Pulmonary artery endothelial cell (primary cell): Measurements from ENCODE around the gene ATP2A1. TPM values are rescaled to one million over a fixed set of nuclear protein-coding genes. Genes with fewer than 3 reads are reported as not detected.

Experiments
- DNase-seq: peaks from one replicate; pipeline ENCODE4 v3.0.0-alpha.2; 2011; ENCODE audit warnings: low read depth, low spot score
- total RNA-seq: library from RNA; depleted of rRNA; stranded (reverse); fragments of >200 nt; gene quantifications from 2 replicates; pipeline ENCODE4 v1.2.3, GENCODE V29; 2014

ATP2A1 gene
- 0.20 and 0.28 TPM in 2 replicates for total RNA-seq

DNA sequence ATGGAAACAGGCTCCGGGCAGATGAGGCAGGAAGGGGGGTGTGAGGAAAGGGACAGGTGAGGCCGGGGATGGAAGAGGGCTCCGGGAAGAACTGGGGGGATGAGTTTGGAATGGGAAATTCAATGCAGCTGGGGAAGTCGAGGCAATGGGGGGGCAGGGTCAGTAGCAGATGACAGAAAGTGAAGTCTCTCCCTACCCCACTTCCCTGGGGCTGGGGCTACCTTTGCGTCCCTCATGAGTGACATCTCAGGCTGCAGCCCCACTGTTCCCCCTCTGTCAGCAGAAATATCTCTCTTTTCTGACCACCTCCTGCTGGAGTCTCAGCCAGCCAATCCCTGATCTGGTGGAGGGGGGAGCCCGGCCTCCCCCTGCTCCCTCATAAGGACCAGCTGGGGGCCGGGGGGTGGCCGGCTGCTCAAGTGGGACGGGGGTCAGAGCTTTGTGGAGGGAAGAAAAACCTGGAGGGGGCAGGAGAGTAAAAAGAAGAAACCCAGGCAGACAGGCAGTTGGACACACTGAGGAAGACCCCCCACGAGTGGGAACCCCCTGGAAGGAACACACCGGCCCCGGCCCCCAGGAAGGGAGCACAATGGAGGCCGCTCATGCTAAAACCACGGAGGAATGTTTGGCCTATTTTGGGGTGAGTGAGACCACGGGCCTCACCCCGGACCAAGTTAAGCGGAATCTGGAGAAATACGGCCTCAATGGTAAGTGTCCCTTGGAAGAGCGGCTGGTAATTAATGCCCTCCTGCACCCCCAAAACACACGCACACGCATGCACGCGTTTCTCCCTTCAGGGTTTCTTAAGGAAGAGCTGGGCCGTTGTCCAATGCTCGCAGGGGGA, at the start of gene ATP2A1:
TSS of gene ATP2A1 (plus strand) at position 406 of the 844 bp plus-strand sequence. CDS start at position 590, 184 bp downstream.
- no peak for DNase-seq

DNA sequence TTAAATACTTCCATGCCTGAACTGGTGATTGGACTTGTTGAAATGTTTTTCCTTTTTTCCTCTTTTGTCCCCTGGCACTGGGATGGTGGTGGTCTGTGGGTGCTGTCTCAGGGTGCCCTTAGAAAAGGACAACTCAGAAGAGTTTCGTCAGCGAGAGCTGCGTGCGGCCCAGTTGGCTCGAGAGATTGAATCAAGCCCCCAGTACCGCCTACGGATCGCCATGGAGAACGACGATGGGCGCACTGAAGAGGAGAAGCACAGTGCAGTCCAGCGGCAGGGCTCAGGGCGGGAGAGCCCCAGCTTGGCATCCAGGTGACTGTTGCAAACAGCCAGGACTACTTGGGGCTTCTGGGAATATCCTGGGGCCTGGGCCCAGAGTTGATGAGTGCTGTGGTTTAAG, 48.5 kb upstream of the ATP2A1 start:
- no peak for DNase-seq

DNA sequence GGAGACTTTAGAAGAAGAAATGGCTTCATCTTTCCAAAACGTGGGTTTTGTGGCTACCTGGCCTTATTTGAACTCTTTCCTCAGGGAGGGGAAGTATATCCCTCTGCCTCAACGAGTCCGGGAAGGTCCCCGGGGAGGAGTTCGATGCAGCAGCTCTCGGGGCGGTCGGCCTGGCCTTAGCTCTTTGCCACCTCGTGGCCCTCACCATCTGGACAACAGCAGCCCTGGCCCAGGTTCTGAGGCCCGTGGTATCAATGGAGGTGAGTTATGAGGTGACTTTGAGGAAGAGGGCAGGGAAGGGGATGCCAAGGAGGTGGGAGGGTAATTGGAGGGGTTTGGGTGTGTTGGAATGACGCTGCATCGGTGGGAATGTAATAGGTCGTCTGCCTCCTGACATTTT, 47.8 kb upstream of the ATP2A1 start:
- DNase-seq, result no peak

GRCh38 chr16:28834349-28834748, 43.9 kb upstream of the ATP2A1 start:
- DNase-seq, result no peak

- DNase-seq, result no peak
Measured at GRCh38 chr16:28834873-28835863, 43.1 kb upstream of the ATP2A1 start.

DNA sequence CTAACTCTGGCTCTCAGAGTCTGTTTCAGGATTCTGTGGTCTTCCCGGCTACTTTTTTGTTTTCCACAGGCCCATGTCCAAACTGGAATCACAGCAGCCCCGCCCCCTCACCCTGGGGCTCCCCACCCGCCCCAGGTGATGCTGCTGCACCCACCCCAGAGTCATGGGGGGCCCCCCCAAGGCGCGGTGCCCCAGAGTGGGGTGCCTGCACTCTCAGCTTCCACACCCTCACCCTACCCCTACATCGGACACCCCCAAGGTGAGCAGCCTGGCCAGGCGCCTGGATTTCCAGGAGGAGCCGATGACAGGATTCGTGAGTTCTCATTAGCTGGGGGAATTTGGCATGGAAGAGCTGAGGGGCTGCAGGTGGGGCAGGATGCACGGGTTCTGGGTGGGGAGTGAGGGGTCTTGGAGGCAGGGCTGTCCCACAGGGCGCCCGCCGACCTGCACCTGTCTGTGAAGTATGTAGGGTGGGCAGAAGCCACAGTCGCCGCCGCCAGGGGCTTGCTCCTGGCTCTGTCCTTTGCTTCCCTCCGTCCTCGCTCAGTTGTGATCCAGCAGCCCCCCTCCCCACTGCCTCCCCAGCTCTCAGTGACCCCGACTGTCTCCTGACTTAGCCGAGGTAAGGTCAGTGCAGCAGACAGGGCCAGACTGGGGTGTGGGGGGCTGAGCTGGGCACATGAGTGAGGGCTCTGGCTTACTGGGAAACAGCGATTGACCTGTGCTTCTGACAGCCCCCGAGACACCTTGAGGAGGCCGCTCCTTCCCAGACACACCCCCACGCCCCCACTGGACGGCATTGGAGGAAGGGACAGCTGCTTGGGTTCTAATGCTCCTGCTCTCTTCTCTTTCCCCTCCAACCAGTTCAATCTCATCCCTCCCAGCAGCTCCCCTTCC, 42.2 kb upstream of the ATP2A1 start:
- no peak for DNase-seq

DNA sequence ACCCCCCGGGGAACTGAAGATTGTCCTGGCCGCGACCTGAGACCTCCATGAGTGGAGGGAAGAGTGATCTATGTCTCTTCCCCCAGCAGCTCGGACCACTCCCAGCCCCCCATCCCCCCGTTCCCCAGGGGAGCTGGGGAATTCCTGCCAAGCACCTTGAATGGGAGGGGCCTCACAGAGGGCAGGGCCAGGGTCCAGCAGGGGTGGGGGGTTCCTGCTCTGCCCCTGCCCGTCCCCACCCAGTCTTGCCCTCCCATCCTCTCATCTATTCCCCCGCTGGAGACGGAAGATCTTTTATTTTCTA, 41.6 kb upstream of the ATP2A1 start:
- no peak for DNase-seq

DNA sequence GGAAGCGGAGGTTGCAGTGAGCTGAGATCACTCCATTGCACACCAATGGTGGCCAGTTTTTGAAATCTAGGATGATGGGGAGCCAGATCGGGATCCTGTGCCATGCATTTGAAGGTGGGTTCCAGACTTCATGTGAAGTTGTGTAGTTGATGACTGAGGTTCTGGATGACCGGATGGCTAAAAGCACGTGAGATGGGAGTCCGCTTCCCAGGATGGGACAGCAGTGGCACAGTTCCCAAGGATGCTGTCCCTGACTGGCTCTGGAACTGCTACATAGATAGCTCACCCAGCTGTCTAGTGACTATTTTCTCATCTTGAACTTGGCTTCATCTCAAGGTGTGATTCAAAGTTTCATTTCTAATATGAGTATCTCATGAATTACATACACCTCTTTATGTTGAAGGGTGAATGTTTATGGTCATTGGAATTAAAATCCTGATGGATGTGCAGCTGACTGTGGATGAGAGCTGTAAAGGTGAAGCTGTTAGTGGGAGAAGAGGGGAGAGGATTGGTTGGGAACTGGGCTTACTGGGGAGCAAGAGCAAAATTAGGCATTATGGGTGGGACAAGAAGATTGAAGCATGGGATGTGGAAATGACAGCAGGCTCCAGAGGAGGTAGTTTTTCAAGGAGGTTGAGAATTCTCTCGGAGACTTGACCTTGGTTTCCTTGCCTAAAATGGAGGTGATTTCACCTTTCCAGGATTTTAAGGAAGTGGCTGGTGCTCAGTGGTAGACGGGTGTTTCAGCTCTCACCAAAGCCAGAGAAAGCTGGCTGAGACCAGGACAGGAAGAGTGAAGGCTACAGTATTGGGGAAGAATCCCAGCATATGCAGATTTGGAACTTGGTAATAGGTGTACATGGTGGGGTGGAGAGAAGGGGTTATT, 40.4 kb upstream of the ATP2A1 start:
- no peak for DNase-seq

- DNase-seq, result no peak
Measured at GRCh38 chr16:28838558-28838918, 39.8 kb upstream of the ATP2A1 start.

GRCh38 chr16:28839004-28839639, 39.2 kb upstream of the ATP2A1 start:
- DNase-seq, result no peak

DNA sequence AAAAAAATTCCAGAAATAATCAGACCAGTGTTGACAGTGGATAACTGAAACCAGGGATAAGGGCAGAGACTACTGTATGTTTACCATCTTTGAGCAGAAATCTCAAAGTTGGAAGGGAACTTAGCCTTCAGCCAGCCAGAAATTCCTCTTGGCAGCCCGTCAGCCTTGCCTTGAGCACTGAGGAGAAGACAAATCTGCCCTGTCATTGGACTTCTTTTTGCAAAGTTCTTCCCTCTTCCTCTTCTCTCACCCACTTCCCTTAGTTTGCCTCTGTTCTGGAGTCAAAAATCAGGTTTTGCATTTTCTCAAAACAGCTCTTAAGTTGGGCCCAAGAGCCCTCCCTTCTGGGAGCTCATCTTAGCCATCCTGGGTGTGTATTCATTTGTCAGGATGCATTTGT, 38.4 kb upstream of the ATP2A1 start:
- DNase-seq, result no peak

GRCh38 chr16:28842696-28843095, 35.6 kb upstream of the ATP2A1 start:
- no peak for DNase-seq

DNA sequence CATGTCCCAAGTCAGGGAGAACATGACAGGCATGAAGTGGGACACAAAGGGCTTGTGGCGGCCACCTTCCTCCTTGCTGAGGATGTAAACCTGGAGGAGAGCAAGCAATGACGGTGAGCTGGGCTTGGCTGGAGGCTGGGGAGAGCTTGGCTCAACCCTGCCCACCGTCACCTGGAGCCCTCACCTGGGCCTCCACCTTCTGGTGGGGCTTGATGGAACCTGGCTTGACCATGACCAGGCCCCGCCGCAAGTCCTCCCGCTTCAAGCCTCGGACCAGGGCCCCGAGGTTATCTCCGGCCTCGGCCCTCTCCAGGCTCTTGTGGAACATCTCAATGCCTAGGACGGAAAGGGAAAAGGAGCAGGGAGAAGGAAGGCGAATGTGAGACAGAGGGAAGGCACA, 34.5 kb upstream of the ATP2A1 start:
- DNase-seq, result no peak

- no peak for DNase-seq
Measured at GRCh38 chr16:28844226-28844885, 33.9 kb upstream of the ATP2A1 start.

- no peak for DNase-seq
Measured at GRCh38 chr16:28845293-28845692, 33.0 kb upstream of the ATP2A1 start.

DNA sequence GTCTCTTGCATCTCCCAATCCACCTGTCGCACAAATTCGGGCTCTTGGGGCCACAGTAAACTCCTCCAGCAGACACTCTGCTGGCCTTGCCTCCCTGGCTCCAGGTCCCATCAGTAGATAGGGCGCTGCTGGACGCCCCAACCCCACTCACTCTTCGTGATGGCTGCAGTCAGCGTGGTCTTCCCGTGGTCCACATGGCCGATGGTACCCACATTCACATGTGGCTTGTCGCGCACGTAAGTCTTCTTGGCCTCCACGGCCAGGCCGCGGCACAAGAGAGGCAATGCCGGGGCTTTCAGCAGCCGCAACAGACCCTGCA, 32.6 kb upstream of the ATP2A1 start:
- DNase-seq, result no peak

DNA sequence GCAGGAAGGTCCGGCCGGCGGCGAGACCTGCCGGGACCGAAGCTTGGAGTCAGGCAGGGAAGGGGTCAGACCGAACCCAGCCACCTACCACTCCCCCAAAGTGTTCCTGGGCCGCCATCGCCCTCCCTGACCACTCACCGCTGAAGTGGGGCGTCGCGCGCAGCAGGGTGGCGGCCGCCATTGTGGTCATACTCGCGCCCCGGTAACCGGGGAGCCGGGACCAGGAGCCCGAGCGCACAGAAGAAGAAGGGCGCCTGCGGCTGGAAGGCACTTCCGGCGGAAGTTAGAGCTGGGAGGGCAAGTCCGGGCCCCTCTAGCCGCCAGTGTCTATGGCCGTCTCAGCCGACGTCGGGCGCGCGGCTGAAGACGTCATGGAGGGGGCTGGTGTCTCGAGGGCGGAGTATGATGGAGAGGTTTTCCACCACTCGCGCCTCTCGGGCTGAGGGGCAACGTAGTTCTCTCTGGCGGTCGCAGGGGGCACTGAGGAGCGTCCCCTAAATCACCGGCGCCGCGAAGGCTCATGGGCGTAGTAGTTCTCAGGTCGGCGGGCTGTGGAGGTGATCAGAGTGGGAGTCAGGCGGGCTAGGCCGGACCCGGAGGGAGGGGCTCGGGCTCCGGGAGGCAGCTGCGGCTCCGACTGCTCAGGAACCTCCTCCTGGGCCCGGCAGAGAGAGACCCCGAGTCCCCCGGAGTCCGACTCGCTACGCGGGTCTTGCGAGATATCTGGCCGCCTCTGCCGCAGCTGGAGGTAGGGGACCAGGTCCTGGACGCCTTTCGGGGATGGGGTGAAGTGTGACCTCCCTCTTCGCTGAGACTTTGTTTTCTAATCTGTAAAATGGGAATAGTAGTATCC, 32.0 kb upstream of the ATP2A1 start, which contains the start of gene TUFM:
TSS of gene TUFM (minus strand) at position 269 of the 853 bp plus-strand sequence. CDS start at position 190, 79 bp downstream.
- peak; percentile 98 for DNase-seq

GRCh38 chr16:28846933-28847273, 31.4 kb upstream of the ATP2A1 start:
- no peak for DNase-seq

DNA sequence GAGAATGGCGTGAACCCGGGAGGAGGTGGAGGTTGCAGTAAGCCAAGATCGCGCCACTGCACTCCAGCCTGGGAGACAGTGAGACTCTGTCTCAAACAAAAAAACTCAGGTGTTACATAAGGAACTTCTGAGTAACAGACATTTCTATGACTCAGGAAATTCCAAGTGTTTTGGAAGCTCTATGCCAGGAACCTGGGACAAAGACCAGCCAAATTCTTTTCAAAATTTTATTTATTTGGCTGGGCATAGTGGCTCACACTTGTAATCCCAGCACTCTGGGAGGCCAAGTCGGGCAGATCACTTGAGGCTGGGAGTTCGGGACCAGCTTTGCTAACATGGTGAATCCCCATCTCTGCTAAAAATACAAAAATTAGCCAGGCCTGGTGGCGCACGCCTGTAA, 19.9 kb upstream of the ATP2A1 start:
- DNase-seq, result no peak
